Tibial nerve (tissue), 3 donors: ENCODE data around the gene SHC1.

Experiments
- POLR2A ChIP-seq, 2 donors: fragments of 450-650 bp; IDR thresholded peaks; one replicate each; pipeline ENCODE4 v1.6.1; 2017; ENCODE audit warnings: antibody characterized with exemption in 2 of 2, mild to moderate bottlenecking in 2 of 2, moderate library complexity in 2 of 2
- TF ChIP-seq, protein P1 (sequence below), 5 experiments: fragments of 200-600 bp in 3 of 5; fragments of 450-650 bp in 2 of 5; sonication (generic) in 3 of 5; IDR thresholded peaks; one replicate each; pipeline ENCODE4 v1.5.1; 2016 to 2019; ENCODE audit warnings: antibody characterized with exemption in 5 of 5, mild to moderate bottlenecking in 3 of 5, moderate library complexity in 2 of 5

- TF ChIP-seq, protein P1, sequence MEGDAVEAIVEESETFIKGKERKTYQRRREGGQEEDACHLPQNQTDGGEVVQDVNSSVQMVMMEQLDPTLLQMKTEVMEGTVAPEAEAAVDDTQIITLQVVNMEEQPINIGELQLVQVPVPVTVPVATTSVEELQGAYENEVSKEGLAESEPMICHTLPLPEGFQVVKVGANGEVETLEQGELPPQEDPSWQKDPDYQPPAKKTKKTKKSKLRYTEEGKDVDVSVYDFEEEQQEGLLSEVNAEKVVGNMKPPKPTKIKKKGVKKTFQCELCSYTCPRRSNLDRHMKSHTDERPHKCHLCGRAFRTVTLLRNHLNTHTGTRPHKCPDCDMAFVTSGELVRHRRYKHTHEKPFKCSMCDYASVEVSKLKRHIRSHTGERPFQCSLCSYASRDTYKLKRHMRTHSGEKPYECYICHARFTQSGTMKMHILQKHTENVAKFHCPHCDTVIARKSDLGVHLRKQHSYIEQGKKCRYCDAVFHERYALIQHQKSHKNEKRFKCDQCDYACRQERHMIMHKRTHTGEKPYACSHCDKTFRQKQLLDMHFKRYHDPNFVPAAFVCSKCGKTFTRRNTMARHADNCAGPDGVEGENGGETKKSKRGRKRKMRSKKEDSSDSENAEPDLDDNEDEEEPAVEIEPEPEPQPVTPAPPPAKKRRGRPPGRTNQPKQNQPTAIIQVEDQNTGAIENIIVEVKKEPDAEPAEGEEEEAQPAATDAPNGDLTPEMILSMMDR (IDR thresholded peaks at IDR 0.05), result no peak
- TF ChIP-seq POLR2A (IDR thresholded peaks at IDR 0.05), result no peak
Observed at GRCh38 chr1:154931940-154932487, 38.5 kb downstream of the SHC1 start.
